GM12892 (cell line): ENCODE results near the gene ATP2A2.

ENCODE experiments used
- POLR2A ChIP-seq: IDR thresholded peaks from 2 replicates; pipeline ENCODE4 v1.6.1; 2011; ENCODE audit warnings: low read depth, low read length, control low read depth
- TAF1 ChIP-seq: IDR thresholded peaks from 2 replicates; pipeline ENCODE4 v1.6.1; 2011; ENCODE audit warnings: low read depth, mild to moderate bottlenecking, control low read depth, low read length, borderline replicate concordance

GRCh38 chr12:110280392-110280778, 662 bp upstream of the ATP2A2 start:
- TF ChIP-seq POLR2A (no peak), TAF1 (no peak)
